Measurements from ENCODE around the gene ARHGEF26.

DNA sequence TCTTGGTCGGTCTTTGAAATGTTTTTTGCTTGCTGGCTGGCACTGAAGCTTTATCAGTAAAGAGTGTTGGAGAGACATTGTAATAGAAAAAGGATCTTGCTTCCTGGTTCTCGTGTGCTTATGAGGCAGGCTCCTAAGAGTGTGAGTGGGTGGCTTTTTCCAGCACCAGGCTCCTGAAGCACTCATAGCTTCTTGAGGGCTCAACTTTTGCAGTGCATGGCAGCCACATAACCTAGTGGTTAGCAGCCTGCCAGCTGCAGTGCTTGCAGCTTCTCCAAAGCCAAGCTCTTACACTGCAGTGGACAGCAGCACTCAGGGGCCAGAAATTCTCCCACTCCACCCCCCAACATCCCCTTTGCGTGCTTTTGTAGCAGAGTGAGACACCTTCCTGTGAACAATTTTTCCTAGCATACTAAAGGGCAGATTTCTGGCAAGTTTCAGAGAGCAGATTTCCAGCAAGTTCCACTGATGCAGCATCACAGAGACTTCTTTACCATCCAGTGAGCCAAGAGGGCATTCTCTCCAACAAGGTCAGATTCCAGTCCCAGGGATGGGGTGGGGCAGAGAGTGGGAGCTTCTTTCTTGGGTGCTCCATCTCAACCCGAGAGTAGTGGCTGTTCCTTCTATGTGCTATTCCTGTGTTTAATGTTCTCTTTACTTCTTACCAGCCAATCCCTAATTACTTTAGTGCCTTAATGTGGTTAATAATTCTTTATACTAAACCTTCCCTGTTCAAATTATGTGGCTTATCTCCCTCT is 15.8 kb upstream of the ARHGEF26 start:
- TF ChIP-seq POLR2A (IDR thresholded peaks at IDR 0.05; ENCODE audit: low read length) (no peak), GATA1 (IDR thresholded peaks at IDR 0.05; ENCODE audit: low read depth, low read length) (no peak)
